ENCODE data around the gene ZNF784. TPM values are rescaled to one million over a fixed set of nuclear protein-coding genes. Genes with fewer than 3 reads are reported as not detected.
"Not testable (repeated sequence)": the region's sequence is repeated elsewhere in the genome, so short reads cannot be mapped to it uniquely, and the experiment has no call there.

The ZNF784 gene
- polyA plus RNA-seq, 1 experiment = 1.9 TPM

GRCh38 chr19:55578761-55579747 lies 45.3 kb downstream of the ZNF784 start:
- CTCF ChIA-PET = no interaction called here
- POLR2A ChIA-PET = no interaction called here
- TF ChIP-seq, protein P1, sequence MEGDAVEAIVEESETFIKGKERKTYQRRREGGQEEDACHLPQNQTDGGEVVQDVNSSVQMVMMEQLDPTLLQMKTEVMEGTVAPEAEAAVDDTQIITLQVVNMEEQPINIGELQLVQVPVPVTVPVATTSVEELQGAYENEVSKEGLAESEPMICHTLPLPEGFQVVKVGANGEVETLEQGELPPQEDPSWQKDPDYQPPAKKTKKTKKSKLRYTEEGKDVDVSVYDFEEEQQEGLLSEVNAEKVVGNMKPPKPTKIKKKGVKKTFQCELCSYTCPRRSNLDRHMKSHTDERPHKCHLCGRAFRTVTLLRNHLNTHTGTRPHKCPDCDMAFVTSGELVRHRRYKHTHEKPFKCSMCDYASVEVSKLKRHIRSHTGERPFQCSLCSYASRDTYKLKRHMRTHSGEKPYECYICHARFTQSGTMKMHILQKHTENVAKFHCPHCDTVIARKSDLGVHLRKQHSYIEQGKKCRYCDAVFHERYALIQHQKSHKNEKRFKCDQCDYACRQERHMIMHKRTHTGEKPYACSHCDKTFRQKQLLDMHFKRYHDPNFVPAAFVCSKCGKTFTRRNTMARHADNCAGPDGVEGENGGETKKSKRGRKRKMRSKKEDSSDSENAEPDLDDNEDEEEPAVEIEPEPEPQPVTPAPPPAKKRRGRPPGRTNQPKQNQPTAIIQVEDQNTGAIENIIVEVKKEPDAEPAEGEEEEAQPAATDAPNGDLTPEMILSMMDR (IDR thresholded peaks at IDR 0.05; ENCODE audit: low read depth, low read length) = no peak
- no peaks in the 10 kb centered on the region for H3K27me3 ChIP-seq (ENCODE audit: control insufficient read depth, insufficient read depth, low read length)
- peak overlapping the region; percentile 96 for H3K4me3 ChIP-seq (ENCODE audit: low read depth, low read length)
- no peak for DNase-seq (ENCODE audit: low read depth, low spot score)
- H3K27ac ChIP-seq (ENCODE audit: low read depth, low read length) = no peak overlapping the region
- H3K9me3 ChIP-seq (ENCODE audit: control insufficient read depth, insufficient read depth, low read length) = no peaks in the 10 kb centered on the region; the same call in 1 of the 2 replicates

DNA sequence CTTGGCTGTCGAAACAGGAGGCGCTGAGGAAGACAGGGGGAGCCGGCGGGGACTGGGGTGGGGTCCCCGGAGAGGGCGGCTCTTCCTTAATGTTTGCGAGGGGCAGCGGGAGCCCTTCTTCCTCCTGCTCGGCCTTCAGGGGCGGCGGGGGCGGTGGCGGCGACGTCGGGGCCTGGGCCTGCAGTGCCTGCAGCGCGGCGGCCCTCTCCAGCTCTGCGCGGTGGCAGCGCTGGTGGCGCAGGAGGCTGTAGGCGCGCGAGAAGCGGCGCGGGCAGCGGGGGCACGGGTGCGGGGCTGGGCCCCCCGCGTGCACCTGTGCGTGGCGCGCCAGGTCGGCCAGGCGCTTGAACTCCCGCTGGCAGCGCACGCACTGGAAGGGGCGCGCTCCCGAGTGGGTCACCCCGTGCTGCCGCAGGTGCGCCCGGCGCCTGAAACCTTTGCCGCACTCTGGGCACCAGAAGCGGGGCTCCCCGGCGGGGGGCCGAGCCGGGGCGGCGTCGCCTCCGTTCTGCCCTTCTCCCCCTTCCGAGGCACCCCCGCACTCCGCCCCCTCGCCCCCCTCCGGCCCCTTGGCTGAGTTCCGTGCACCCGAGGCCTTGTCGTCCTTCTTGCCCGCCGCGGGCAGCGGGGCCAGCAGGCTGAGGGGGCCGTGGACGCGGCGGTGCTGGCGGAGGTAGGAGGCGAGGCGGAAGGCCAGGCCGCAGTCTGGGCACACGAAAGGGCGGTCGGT lies 46.2 kb downstream of the ZNF784 start:
- TF ChIP-seq, protein P1 (IDR thresholded peaks at IDR 0.05; ENCODE audit: low read depth, low read length) = no peak
- POLR2A ChIA-PET = no interaction called here
- H3K9me3 ChIP-seq (ENCODE audit: control insufficient read depth, insufficient read depth, low read length) = no peaks in the 10 kb centered on the region; the same call in 1 of the 2 replicates
- no peak for DNase-seq (ENCODE audit: low read depth, low spot score)
- H3K27ac ChIP-seq (ENCODE audit: low read depth, low read length) = no peak overlapping the region
- no peaks in the 10 kb centered on the region for H3K27me3 ChIP-seq (ENCODE audit: control insufficient read depth, insufficient read depth, low read length)
- no peak overlapping the region for H3K4me3 ChIP-seq (ENCODE audit: low read depth, low read length)
- CTCF ChIA-PET = no interaction called here

GRCh38 chr19:55576746-55577145 lies 47.6 kb downstream of the ZNF784 start:
- no peak overlapping the region for H3K27ac ChIP-seq (ENCODE audit: low read depth, low read length)
- no peak for DNase-seq (ENCODE audit: low read depth, low spot score)
- ChIA-PET POLR2A (interaction anchor here (0.6 kb wide), 1 partner anchor 43 kb away, joined by 5 read pairs; no protein-coding TSS in a partner anchor), CTCF (interaction anchor here (1.3 kb wide), 1 partner anchor 56 kb away, joined by 3 read pairs; no protein-coding TSS in a partner anchor)
- H3K9me3 ChIP-seq (ENCODE audit: control insufficient read depth, insufficient read depth, low read length) = no peaks in the 10 kb centered on the region; the same call in 1 of the 2 replicates
- no peaks in the 10 kb centered on the region for H3K27me3 ChIP-seq (ENCODE audit: control insufficient read depth, insufficient read depth, low read length)
- H3K4me3 ChIP-seq (ENCODE audit: low read depth, low read length) = no peak overlapping the region
- TF ChIP-seq, protein P1 (IDR thresholded peaks at IDR 0.05; ENCODE audit: low read depth, low read length) = no peak

- CTCF ChIA-PET = interaction anchor here (0.6 to 2.3 kb wide), 2 partner anchors 53 to 70 kb away, joined by 4 to 10 read pairs; no protein-coding TSS in a partner anchor
- H3K9me3 ChIP-seq (ENCODE audit: control insufficient read depth, insufficient read depth, low read length); DNase-seq (ENCODE audit: low read depth, low spot score); H3K4me3 ChIP-seq (ENCODE audit: low read depth, low read length); H3K27me3 ChIP-seq (ENCODE audit: control insufficient read depth, insufficient read depth, low read length); H3K27ac ChIP-seq (ENCODE audit: low read depth, low read length): not testable (repeated sequence)
- POLR2A ChIA-PET = interaction anchor here (0.6 to 1.0 kb wide), 3 partner anchors 11 to 400 kb away, joined by 3 to 5 read pairs (median 4); no protein-coding TSS in a partner anchor
Measured at GRCh38 chr19:55573929-55574328, 50.4 kb downstream of the ZNF784 start.

Other genes with a start within 250 kb of the ZNF784 start
- 0.32 and 0.50 TPM in 2 replicates for gene TMEM190, start 247.7 kb downstream of the ZNF784 start, polyA plus RNA-seq (2011; rRNA removed)
- gene TMEM238, start 240.3 kb downstream of the ZNF784 start, polyA plus RNA-seq (2011; rRNA removed) = not detected in 2 replicates
- 325 and 535 TPM in 2 replicates for gene RPL28, start 238.6 kb downstream of the ZNF784 start, polyA plus RNA-seq (2011; rRNA removed)
- 28.9 and 39.0 TPM in 2 replicates for gene UBE2S, start 216.8 kb downstream of the ZNF784 start, polyA plus RNA-seq (2011; rRNA removed)
- gene SHISA7, start 181.3 kb downstream of the ZNF784 start, polyA plus RNA-seq (2011; rRNA removed) = 0.01 TPM in 1 of 2 replicates, not detected in the other
- gene ISOC2, start 162.9 kb downstream of the ZNF784 start, polyA plus RNA-seq (2011; rRNA removed) = 45.1 and 72.2 TPM in 2 replicates
- gene C19orf85, start 159.8 kb downstream of the ZNF784 start, polyA plus RNA-seq (2011; rRNA removed) = not detected in 2 replicates
- gene ZNF628, start 147.9 kb downstream of the ZNF784 start, polyA plus RNA-seq (2011; rRNA removed) = 0.12 and 0.31 TPM in 2 replicates
- 19.4 and 30.6 TPM in 2 replicates for gene NAT14, start 139.4 kb downstream of the ZNF784 start, polyA plus RNA-seq (2011; rRNA removed)
- gene SSC5D, start 136.1 kb downstream of the ZNF784 start, polyA plus RNA-seq (2011; rRNA removed) = 2.1 and 3.1 TPM in 2 replicates
- 0.10 and 0.15 TPM in 2 replicates for gene SBK2, start 87.4 kb downstream of the ZNF784 start, polyA plus RNA-seq (2011; rRNA removed)
- not detected in 2 replicates for gene SBK3, start 79.0 kb downstream of the ZNF784 start, polyA plus RNA-seq (2011; rRNA removed)
- 4.2 and 5.1 TPM in 2 replicates for gene ZNF579, start 43.7 kb downstream of the ZNF784 start, polyA plus RNA-seq (2011; rRNA removed)
- gene FIZ1, start 25.0 kb downstream of the ZNF784 start, polyA plus RNA-seq (2011; rRNA removed) = 3.7 and 4.5 TPM in 2 replicates
- gene ZNF524, start 24.3 kb downstream of the ZNF784 start, polyA plus RNA-seq (2011; rRNA removed) = 2.6 and 3.5 TPM in 2 replicates
- gene ZNF865, start 18.9 kb downstream of the ZNF784 start, polyA plus RNA-seq (2011; rRNA removed) = 0.88 and 1.4 TPM in 2 replicates
- gene ZNF580, start 16.4 kb upstream of the ZNF784 start, polyA plus RNA-seq (2011; rRNA removed) = 7.3 and 14.0 TPM in 2 replicates
- 19.1 and 22.9 TPM in 2 replicates for gene ZNF581, start 19.1 kb upstream of the ZNF784 start, polyA plus RNA-seq (2011; rRNA removed)
- gene CCDC106, start 23.6 kb upstream of the ZNF784 start, polyA plus RNA-seq (2011; rRNA removed) = 6.2 and 8.7 TPM in 2 replicates
- gene U2AF2, start 30.5 kb upstream of the ZNF784 start, polyA plus RNA-seq (2011; rRNA removed) = 90.7 and 130 TPM in 2 replicates
- 32.1 and 44.1 TPM in 2 replicates for gene EPN1, start 50.7 kb upstream of the ZNF784 start, polyA plus RNA-seq (2011; rRNA removed)
- not detected in 2 replicates for gene NLRP9, start 113.8 kb upstream of the ZNF784 start, polyA plus RNA-seq (2011; rRNA removed)
- not detected in 2 replicates for gene RFPL4A, start 134.5 kb upstream of the ZNF784 start, polyA plus RNA-seq (2011; rRNA removed)
- gene RFPL4AL1, start 144.6 kb upstream of the ZNF784 start, polyA plus RNA-seq (2011; rRNA removed) = not detected in 2 replicates
- not detected in 2 replicates for gene NLRP11, start 207.4 kb upstream of the ZNF784 start, polyA plus RNA-seq (2011; rRNA removed)
- gene NLRP4, start 212.0 kb upstream of the ZNF784 start, polyA plus RNA-seq (2011; rRNA removed) = not detected in 2 replicates

Measured in AG04450 (cell line).